ENCODE results near the gene KLHL22. TPM values are rescaled to one million over a fixed set of nuclear protein-coding genes. Genes with fewer than 3 reads are reported as not detected.
A peak's percentile ranks its signal among the peaks of the same experiment; 100 is the strongest.
"Not testable (repeated sequence)": the region's sequence is repeated elsewhere in the genome, so short reads cannot be mapped to it uniquely, and the experiment has no call there.

KLHL22 gene
- total and polyA plus RNA-seq, 5 donors = 17.9 to 25.8 (median 20.5) TPM

DNA sequence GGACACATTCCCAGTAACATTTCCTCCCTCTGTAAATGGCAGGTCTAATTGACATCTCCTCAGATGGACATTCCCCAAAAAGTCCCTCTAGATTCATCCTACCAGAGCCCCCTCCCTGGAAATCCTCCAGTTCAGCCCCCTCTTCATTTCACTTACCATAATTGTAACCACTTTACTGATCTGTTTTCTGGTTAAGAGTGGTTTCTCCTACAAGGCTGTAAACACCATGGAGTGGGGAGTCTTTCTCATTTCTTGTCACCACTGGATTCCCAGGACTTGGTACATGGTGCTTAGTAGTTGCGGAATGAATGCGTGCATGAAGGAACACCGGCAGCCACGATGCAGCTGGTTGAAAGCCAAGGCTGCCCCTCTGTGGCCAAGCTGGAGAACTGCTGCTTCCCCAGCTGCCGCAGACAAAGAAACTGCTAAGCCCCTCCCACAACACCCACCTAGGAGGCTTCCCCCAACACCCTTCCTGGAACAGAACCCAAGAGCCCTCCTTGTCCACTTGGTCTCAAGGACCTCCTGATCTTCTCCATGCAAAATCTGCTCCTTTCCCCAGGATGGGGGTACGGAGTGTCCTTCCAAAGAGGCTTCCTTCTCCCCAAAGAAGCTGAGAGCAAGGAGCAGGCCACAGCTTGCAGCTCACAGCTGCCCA is 39.4 kb downstream of the KLHL22 start:
- Histone ChIP-seq H3K4me3 (ENCODE audit: low read length) (no peak overlapping the region), H3K4me1 (ENCODE audit: control insufficient read depth, insufficient read depth, low read length) (no peaks in the 10 kb centered on the region), H3K27me3 (ENCODE audit: control insufficient read depth, insufficient read depth) (no peaks in the 10 kb centered on the region), H3K27ac (ENCODE audit: low read length) (no peak overlapping the region), H3K9me3 (ENCODE audit: control insufficient read depth, low read length) (no peaks in the 10 kb centered on the region)
- ATAC-seq (peak; percentile 80 to 87), DNase-seq (peak; percentile 82 to 90 (median 89))
- WGBS = 17% methylated on average over 6 of the region's 6 CpGs
- intact Hi-C loops (cut with DNase I) = loop anchor here in 3 of 4 donors (1.0 to 5.0 kb wide), 3 partner anchors 34 to 38 kb away; no protein-coding TSS in a partner anchor

DNA sequence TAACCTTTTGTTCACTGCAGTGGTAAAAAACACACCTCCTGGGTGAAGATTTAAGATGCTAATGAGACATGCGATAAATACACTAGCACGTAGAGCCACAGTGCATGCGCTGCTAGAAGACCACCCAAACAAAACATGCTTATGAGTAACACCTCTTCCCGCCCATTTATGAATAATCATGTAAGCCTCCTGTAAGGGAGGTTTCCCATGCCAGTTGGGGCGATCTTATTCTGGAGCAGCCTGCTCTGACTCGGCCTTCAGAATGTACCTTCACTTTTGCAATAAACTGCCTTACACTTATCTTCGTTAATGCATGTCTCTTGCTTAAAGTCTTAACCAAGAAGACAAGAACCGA is 39.9 kb downstream of the KLHL22 start:
- ATAC-seq = no peak
- peak in 1 of 3 donors; percentile 7 for DNase-seq
- H3K4me1 ChIP-seq (ENCODE audit: control insufficient read depth, insufficient read depth, low read length) = no peaks in the 10 kb centered on the region
- no peaks in the 10 kb centered on the region for H3K27me3 ChIP-seq (ENCODE audit: control insufficient read depth, insufficient read depth)
- no peak overlapping the region for H3K27ac ChIP-seq (ENCODE audit: low read length)
- H3K9me3 ChIP-seq (ENCODE audit: control insufficient read depth, low read length) = no peaks in the 10 kb centered on the region
- no peak overlapping the region for H3K4me3 ChIP-seq (ENCODE audit: low read length)
- intact Hi-C loops (cut with DNase I) = loop anchor here (1.0 to 5.0 kb wide), 4 partner anchors 33 to 37 kb away; no protein-coding TSS in a partner anchor
- 90% methylated on average over 8 of the region's 8 CpGs for WGBS

DNA sequence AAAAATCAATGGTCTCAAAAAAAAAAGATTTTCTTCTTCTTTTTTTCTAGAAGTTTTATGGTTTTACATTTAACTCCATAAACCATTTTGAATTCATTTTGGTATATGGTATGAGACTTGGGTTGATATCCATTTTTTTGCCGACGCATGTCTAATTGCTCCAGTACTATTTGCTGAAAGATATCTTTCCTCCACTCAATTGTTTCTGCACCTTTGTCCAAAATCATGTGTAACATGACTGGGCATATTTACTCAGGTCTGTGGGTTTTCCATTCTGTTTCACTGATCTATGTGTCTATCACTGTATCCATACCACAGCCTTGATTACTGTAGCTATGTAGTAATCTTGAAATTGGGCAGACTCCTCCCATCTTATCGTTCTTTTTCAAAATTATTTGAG is 42.4 kb downstream of the KLHL22 start:
- WGBS = 97% methylated on average over 3 of the region's 3 CpGs
- no peak overlapping the region for H3K4me3 ChIP-seq (ENCODE audit: low read length)
- intact Hi-C loops (cut with DNase I) = no loop called here
- H3K9me3 ChIP-seq (ENCODE audit: control insufficient read depth, low read length) = no peaks in the 10 kb centered on the region
- DNase-seq = no peak
- H3K4me1 ChIP-seq (ENCODE audit: control insufficient read depth, insufficient read depth, low read length) = no peaks in the 10 kb centered on the region
- H3K27me3 ChIP-seq (ENCODE audit: control insufficient read depth, insufficient read depth) = no peaks in the 10 kb centered on the region
- H3K27ac ChIP-seq (ENCODE audit: low read length) = no peak overlapping the region
- no peak for ATAC-seq

DNA sequence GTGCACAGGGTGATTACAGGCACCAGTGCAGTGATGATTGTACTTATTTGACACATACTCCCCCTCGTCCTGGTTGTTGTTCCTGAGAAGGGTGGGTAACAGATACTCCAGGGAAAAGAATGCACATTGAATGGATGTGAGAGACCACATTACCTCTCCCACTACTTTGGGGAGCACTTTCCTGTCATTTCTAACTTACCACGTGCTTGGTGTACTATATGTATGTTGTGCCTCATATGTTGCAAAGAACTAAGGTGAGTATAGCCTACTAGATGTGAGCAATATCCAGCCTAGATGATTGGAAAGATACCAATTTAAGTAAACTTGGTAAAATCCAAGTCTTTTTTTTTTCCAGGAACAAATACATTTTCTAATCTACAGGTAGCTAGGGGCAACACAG is 43.7 kb downstream of the KLHL22 start:
- Histone ChIP-seq H3K9me3 (ENCODE audit: control insufficient read depth, low read length) (no peaks in the 10 kb centered on the region), H3K27me3 (ENCODE audit: control insufficient read depth, insufficient read depth) (no peaks in the 10 kb centered on the region), H3K27ac (ENCODE audit: low read length) (no peak overlapping the region), H3K4me3 (ENCODE audit: low read length) (no peak overlapping the region), H3K4me1 (ENCODE audit: control insufficient read depth, insufficient read depth, low read length) (no peaks in the 10 kb centered on the region)
- ATAC-seq = no peak
- 70% methylated on average over 2 of the region's 2 CpGs for WGBS
- intact Hi-C loops (cut with DNase I) = no loop called here
- no peak for DNase-seq

DNA sequence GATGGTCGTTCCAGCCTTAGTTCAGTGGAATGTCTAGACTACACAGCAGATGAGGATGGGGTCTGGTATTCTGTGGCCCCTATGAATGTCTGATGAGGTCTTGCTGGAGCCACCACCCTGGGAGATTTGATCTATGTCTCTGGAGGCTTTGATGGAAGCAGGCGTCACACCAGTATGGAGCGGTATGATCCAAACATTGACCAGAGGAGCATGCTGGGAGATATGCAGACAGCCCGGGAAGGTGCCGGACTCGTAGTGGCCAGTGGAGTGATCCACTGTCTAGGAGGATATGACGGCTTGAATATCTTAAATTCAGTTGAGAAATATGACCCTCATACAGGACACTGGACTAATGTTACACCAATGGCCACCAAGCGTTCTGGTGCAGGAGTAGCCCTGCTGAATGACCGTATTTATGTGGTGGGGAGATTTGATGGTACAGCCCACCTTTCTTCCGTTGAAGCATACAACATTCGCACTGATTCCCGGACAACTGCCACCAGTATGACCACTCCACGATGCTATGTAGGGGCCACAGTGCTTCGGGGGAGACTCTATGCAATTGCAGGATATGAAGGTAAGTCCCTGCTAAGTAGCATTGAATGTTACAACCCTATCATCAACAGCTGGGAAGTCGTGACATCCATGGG is 44.3 kb downstream of the KLHL22 start:
- DNase-seq = peak in 1 of 3 donors; percentile 13
- intact Hi-C loops (cut with DNase I) = not testable (repeated sequence)
- WGBS = 94% methylated on average over 15 of the region's 15 CpGs

DNA sequence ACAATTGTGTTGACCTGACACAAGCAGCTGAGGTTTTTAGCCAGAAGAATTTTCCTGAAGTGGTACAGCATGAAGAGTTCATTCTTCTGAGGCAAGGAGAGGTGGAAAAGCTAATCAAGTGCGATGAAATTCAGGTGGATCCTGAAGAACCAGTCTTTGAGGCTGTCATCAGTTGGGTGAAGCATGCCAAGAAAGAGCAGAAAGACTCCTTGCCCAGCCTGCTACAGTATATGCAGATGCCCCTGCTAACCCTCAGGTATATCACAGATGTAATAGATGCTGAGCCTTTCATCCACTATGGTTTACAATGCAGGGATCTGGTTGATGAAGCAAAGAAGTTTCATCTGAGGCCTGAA is 45.1 kb downstream of the KLHL22 start:
- no peaks in the 10 kb centered on the region for H3K4me1 ChIP-seq (ENCODE audit: control insufficient read depth, insufficient read depth, low read length)
- WGBS = 98% methylated on average over 1 of the region's 1 CpG

More for the DNA sequence above, 44.3 kb downstream of the KLHL22 start:
- H3K27me3 ChIP-seq (ENCODE audit: control insufficient read depth, insufficient read depth); H3K4me1 ChIP-seq (ENCODE audit: control insufficient read depth, insufficient read depth, low read length); H3K9me3 ChIP-seq (ENCODE audit: control insufficient read depth, low read length); ATAC-seq; H3K4me3 ChIP-seq (ENCODE audit: low read length); H3K27ac ChIP-seq (ENCODE audit: low read length): not testable (repeated sequence)

DNA sequence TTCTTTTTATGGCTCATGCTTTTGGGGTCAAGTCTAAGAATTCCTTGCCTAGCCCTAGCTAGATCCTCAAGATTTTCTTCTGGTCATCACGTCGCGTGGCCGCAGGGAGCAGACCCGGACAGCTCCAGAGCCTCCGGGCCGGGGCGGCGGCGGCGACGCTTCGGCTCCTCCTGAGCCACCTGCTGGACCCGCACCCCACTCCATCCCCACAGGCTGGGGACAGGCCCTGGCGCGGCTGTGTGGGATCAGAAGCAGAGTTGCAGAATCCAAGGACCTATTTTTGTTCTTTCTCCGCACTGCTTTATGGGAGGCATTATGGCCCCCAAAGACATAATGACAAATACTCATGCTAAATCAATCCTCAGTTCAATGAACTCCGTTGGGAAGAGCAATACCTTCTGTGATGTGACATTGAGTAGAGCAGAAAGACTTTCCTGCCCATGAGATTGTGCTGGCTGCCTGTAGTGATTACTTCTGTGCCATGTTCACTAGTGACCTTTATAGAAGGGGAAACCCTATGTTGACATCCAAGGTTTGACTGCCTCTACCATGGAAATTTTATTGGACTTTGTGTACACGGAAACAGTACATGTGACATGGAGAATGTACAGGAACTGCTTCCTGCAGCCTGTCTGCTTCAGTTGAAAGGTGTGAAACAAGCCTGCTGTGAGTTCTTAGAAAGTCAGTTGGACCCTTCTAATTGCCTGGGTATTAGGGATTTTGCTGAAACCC is 45.6 kb downstream of the KLHL22 start:
- ATAC-seq (no peak), DNase-seq (peak in 2 of 3 donors; percentile 5 to 17)
- intact Hi-C loops (cut with DNase I) = no loop called here
- no peaks in the 10 kb centered on the region for H3K9me3 ChIP-seq (ENCODE audit: control insufficient read depth, low read length)
- no peak overlapping the region for H3K4me3 ChIP-seq (ENCODE audit: low read length)
- WGBS = 94% methylated on average over 19 of the region's 19 CpGs
- H3K4me1 ChIP-seq (ENCODE audit: control insufficient read depth, insufficient read depth, low read length) = no peaks in the 10 kb centered on the region
- H3K27me3 ChIP-seq (ENCODE audit: control insufficient read depth, insufficient read depth) = no peaks in the 10 kb centered on the region
- no peak overlapping the region for H3K27ac ChIP-seq (ENCODE audit: low read length)

More for the DNA sequence above, 45.1 kb downstream of the KLHL22 start:
- ATAC-seq = no peak
- Histone ChIP-seq H3K9me3 (ENCODE audit: control insufficient read depth, low read length) (no peaks in the 10 kb centered on the region), H3K4me3 (ENCODE audit: low read length) (no peak overlapping the region), H3K27ac (ENCODE audit: low read length) (no peak overlapping the region), H3K27me3 (ENCODE audit: control insufficient read depth, insufficient read depth) (no peaks in the 10 kb centered on the region)
- intact Hi-C loops (cut with DNase I) = no loop called here
- DNase-seq = no peak

DNA sequence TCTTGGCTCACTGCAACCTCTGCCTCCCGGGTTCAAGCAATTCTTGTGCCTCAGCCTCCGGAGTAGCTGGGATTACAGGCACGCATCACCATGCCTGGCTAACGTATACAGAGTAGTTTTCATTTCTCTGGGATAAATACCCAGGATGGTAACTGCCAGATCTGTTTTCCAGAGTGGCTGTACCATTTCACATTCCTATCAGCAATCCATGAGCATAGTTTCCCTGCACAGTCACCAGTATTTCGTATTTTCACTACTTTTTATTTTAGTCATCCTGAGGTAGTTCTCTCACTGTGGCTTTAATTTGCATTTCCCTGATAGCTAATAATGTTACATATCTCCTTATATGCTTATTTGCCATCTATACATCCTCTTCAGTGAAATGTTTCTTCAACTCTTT is 47.0 kb downstream of the KLHL22 start:
- ATAC-seq (no peak), DNase-seq (peak in 2 of 3 donors; percentile 4 to 23)
- Histone ChIP-seq H3K4me1 (ENCODE audit: control insufficient read depth, insufficient read depth, low read length) (no peaks in the 10 kb centered on the region), H3K9me3 (ENCODE audit: control insufficient read depth, low read length) (no peaks in the 10 kb centered on the region), H3K4me3 (ENCODE audit: low read length) (no peak overlapping the region), H3K27me3 (ENCODE audit: control insufficient read depth, insufficient read depth) (no peaks in the 10 kb centered on the region), H3K27ac (ENCODE audit: low read length) (no peak overlapping the region)
- intact Hi-C loops (cut with DNase I) = no loop called here
- 92% methylated on average over 5 of the region's 5 CpGs for WGBS

DNA sequence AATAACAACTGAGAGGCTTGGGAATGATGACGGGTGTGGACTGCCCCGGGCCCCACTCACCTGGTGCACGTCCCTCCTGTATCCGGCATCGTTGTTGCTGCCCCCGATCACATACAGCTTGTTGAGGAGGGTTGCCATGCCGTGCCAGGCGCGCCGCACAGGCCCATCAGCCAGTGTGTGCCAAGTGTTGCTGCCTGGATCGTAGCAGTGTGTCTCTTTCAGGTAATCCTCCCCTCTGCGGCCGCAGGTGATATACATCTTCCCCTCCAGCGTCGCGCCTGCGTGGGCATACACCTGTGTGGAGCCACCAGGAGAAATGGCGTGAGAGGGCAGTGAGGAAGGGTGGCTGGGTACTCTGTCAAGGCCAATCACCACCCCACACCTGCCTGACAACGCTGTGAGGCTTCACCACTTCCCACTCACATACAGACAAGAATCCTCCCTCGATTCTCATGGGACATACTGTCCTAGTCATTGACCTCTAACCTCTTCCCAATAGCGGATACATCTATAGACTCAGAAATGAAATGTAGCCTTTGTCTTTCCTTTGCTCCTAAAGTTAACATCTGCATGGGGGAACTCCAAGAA is 49.1 kb downstream of the KLHL22 start:
- peak in 2 of 3 donors; percentile 4 to 55 for DNase-seq
- Histone ChIP-seq H3K27ac (ENCODE audit: low read length) (no peak overlapping the region), H3K4me1 (ENCODE audit: control insufficient read depth, insufficient read depth, low read length) (no peaks in the 10 kb centered on the region), H3K4me3 (ENCODE audit: low read length) (no peak overlapping the region), H3K27me3 (ENCODE audit: control insufficient read depth, insufficient read depth) (no peaks in the 10 kb centered on the region), H3K9me3 (ENCODE audit: control insufficient read depth, low read length) (no peaks in the 10 kb centered on the region)
- intact Hi-C loops (cut with DNase I) = no loop called here
- WGBS = 93% methylated on average over 21 of the region's 21 CpGs
- no peak for ATAC-seq

DNA sequence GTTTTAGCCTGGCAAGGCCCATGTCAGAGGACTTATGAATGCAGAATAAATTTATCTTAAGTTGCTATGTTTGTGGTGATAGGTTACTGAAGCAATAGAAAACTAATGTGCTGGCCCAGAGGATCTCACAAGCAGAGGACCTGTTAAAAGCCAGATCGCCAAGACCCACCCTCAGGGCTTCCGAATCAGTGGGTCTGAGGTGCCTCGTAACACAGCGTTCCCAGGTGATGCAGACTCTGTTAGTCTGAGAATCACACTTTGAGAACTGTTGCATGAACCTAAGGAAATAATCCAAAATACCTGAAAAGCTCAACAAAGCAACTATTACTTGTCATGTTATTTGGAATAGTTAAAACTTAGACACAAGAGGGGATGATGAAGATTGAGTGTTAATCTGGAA is 51.3 kb downstream of the KLHL22 start:
- Histone ChIP-seq H3K4me3 (ENCODE audit: low read length) (no peak overlapping the region), H3K27ac (ENCODE audit: low read length) (no peak overlapping the region), H3K9me3 (ENCODE audit: control insufficient read depth, low read length) (no peaks in the 10 kb centered on the region), H3K27me3 (ENCODE audit: control insufficient read depth, insufficient read depth) (no peaks in the 10 kb centered on the region), H3K4me1 (ENCODE audit: control insufficient read depth, insufficient read depth, low read length) (no peaks in the 10 kb centered on the region)
- intact Hi-C loops (cut with DNase I) = no loop called here
- 98% methylated on average over 4 of the region's 4 CpGs for WGBS
- ATAC-seq (no peak), DNase-seq (peak in 1 of 3 donors; percentile 18)

All from right cardiac atrium (tissue), 5 donors.